Peyer's patch (tissue), 4 donors: Measurements from ENCODE around the gene SDF4. TPM values are rescaled to one million over a fixed set of nuclear protein-coding genes. Genes with fewer than 3 reads are reported as not detected.

Experiments used
- DNase-seq, 3 donors: peaks; one replicate each; pipeline ENCODE4 v3.0.0-alpha.2; 2017 to 2019
- H3K27ac ChIP-seq, 4 donors: fragments of 200-600 bp; sonication (generic); one replicate each; pipeline ENCODE4 v1.5.1; 2016 to 2019
- H3K27me3 ChIP-seq, 2 donors: fragments of 200-600 bp; sonication (generic); one replicate each; pipeline ENCODE4 v1.5.1; 2019
- H3K36me3 ChIP-seq, 3 donors: fragments of 200-600 bp; sonication (generic); one replicate each; pipeline ENCODE4 v1.5.1; 2016 to 2019
- H3K4me1 ChIP-seq, 4 donors: fragments of 200-600 bp; sonication (generic); one replicate each; pipeline ENCODE4 v1.5.1; 2016 to 2019
- H3K4me3 ChIP-seq, 4 donors: fragments of 200-600 bp; sonication (generic); 1 replicate in 3 of 4; 2 replicates in 1 of 4; pipeline ENCODE4 v1.5.1; 2016 to 2019; ENCODE audit warnings: mild to moderate bottlenecking in 1 of 4
- H3K9me3 ChIP-seq, 4 donors: fragments of 200-600 bp; sonication (generic); one replicate each; pipeline ENCODE4 v1.5.1; 2016 to 2019; ENCODE audit warnings: mild to moderate bottlenecking in 1 of 4
- POLR2A ChIP-seq, 2 donors: fragments of 450-650 bp; IDR thresholded peaks; one replicate each; pipeline ENCODE4 v1.5.1; 2017; ENCODE audit warnings: antibody characterized with exemption in 2 of 2, mild to moderate bottlenecking in 2 of 2, moderate library complexity in 2 of 2
- total RNA-seq, 4 donors: library from RNA; depleted of rRNA; stranded (reverse); fragments of >200 nt; gene quantifications; one replicate each; pipeline ENCODE4 v1.1.0, GENCODE V29; 2016
- TF ChIP-seq, protein P1 (sequence below), 6 experiments: fragments of 450-650 bp in 4 of 6; fragments of 200-600 bp in 2 of 6; sonication (generic) in 1 of 6; IDR thresholded peaks; one replicate each; pipeline ENCODE4 v1.5.1; 2017 to 2019; ENCODE audit warnings: antibody characterized with exemption in 6 of 6, mild to moderate bottlenecking in 3 of 6, moderate library complexity in 1 of 6

The SDF4 gene
- total RNA-seq, 4 donors from 2014 or later = 88.3 to 280 (median 177) TPM

DNA sequence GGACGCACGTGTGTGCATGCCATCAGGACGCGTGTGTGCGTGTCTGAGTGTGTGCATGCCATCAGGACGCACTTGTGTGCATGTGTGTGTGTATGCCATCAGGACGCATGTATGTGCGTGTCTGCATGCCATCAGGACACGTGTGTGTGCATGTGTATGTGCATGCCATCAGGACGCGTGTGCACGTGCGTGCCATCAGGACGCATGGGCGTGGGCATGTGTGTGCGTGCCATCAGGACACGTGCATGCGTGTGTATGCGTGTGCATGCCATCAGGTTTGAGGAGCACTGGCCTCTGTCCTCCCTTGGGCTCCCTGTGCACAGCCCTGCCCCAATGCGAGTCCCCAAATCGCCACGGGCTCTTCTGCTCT, 27.3 kb upstream of the SDF4 start:
- Histone ChIP-seq H3K9me3 (no peaks in the 10 kb centered on the region), H3K4me3 (no peak overlapping the region), H3K4me1 (no peaks in the 10 kb centered on the region), H3K27ac (no peak overlapping the region), H3K36me3 (peaks cover 0 to 82% (median 0%) of the 10 kb centered on the region in 3 donors), H3K27me3 (no peaks in the 10 kb centered on the region)
- no peak for TF ChIP-seq POLR2A (IDR thresholded peaks at IDR 0.05)
- TF ChIP-seq, protein P1, sequence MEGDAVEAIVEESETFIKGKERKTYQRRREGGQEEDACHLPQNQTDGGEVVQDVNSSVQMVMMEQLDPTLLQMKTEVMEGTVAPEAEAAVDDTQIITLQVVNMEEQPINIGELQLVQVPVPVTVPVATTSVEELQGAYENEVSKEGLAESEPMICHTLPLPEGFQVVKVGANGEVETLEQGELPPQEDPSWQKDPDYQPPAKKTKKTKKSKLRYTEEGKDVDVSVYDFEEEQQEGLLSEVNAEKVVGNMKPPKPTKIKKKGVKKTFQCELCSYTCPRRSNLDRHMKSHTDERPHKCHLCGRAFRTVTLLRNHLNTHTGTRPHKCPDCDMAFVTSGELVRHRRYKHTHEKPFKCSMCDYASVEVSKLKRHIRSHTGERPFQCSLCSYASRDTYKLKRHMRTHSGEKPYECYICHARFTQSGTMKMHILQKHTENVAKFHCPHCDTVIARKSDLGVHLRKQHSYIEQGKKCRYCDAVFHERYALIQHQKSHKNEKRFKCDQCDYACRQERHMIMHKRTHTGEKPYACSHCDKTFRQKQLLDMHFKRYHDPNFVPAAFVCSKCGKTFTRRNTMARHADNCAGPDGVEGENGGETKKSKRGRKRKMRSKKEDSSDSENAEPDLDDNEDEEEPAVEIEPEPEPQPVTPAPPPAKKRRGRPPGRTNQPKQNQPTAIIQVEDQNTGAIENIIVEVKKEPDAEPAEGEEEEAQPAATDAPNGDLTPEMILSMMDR (IDR thresholded peaks at IDR 0.05) = no peak
- no peak for DNase-seq

DNA sequence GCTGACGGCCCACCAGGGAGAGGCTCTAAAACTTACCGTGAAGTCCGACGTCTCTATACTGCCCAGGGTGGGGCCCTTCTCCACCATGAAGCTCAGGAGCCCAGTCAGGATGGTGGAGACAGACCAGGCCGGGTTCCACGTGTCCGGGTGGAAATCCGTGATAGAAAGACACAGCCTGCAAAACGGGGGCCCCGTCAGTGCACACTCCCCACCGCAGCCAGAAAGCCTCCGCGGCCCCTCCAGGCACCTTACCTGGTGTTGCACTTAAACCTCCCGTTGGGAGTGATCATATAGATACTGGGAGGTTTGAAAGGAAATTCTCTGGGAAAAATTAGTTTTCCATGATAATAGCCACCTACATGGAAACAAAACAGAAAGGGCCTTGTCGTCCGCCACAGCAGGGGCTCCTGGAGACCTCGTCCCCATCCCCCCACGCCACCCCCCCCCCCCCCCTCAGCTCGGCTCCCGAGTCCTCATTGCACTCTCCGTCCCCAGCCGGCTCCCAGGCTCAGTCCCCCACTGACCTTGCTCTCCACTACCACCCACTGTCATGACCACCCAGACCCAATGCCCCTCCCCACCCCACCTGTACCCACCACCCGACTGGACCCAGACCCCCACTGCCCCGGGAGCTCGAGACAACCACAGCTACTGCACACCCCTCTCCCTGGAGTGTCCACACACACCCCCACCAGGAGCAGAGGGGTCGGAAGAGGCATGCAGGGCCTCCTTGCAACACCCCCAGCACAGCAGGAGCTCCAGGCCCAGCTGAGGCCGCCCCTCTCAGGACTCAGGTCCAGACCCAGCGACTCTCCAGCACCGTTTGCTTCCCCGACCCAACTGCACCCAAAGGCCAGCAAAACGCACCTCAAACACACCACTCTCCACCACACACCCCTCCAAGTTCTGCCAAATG, 25.4 kb upstream of the SDF4 start:
- TF ChIP-seq POLR2A (IDR thresholded peaks at IDR 0.05) = no peak
- TF ChIP-seq, protein P1 (IDR thresholded peaks at IDR 0.05) = no peak
- Histone ChIP-seq H3K27me3 (no peaks in the 10 kb centered on the region), H3K4me1 (no peaks in the 10 kb centered on the region), H3K36me3 (peaks cover 0 to 78% (median 0%) of the 10 kb centered on the region in 3 donors), H3K9me3 (no peaks in the 10 kb centered on the region), H3K27ac (no peak overlapping the region), H3K4me3 (no peak overlapping the region)
- DNase-seq = no peak

DNA sequence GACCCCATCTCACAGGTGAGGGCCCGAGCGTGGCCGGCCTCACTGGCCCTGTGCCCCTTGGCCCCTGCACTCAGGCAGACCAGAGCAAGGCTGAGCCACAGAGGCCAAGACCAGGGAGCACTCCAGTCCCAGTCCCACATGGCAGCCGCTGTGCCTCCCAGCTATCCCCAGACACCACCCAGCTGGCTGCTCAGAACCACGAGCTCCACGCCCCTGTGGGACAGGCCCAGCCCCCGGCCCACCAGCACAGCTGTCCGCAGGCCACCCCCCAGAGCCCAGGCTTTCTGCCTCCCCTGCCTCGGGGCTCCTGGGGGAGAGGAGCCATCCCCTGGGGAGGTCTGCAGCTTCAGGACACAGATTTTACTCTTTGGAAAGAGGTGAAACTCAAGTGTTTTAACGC, 23.8 kb upstream of the SDF4 start:
- DNase-seq = no peak

DNA sequence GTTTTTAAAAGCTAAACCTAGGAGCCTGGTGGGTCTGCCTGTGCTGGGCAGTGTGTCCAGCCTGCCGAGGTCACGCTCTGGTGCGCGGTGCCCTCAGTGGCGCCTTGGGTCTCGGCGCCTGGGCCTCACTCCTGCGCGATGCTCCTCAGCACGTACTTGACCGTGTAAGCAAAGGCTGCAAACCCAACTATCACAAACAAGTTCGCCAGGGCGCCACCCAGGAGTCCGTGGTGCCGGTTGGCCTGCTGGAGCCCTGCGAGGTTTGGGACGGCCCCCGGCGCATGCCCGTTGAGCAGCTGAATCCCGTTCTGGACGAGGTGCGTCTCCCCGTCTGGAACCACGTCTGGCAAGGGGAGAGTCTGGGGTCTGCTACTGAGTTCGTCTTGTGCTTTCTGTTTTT, 23.3 kb upstream of the SDF4 start:
- Histone ChIP-seq H3K4me1 (peaks cover 0 to 11% (median 5%) of the 10 kb centered on the region in 4 donors), H3K27ac (no peak overlapping the region), H3K27me3 (no peaks in the 10 kb centered on the region), H3K9me3 (no peaks in the 10 kb centered on the region), H3K36me3 (peaks cover 0 to 64% (median 0%) of the 10 kb centered on the region in 3 donors), H3K4me3 (no peak overlapping the region)
- TF ChIP-seq, protein P1 (IDR thresholded peaks at IDR 0.05) = no peak
- TF ChIP-seq POLR2A (IDR thresholded peaks at IDR 0.05) = no peak
- DNase-seq = no peak

More for the DNA sequence above, 23.8 kb upstream of the SDF4 start:
- H3K9me3 ChIP-seq = no peaks in the 10 kb centered on the region
- peaks cover 0 to 7% (median 3%) of the 10 kb centered on the region in 4 donors for H3K4me1 ChIP-seq
- no peak overlapping the region for H3K27ac ChIP-seq
- no peak for TF ChIP-seq POLR2A (IDR thresholded peaks at IDR 0.05)
- TF ChIP-seq, protein P1 (IDR thresholded peaks at IDR 0.05) = no peak
- no peak overlapping the region for H3K4me3 ChIP-seq
- peaks cover 0 to 69% (median 0%) of the 10 kb centered on the region in 3 donors for H3K36me3 ChIP-seq
- no peaks in the 10 kb centered on the region for H3K27me3 ChIP-seq

DNA sequence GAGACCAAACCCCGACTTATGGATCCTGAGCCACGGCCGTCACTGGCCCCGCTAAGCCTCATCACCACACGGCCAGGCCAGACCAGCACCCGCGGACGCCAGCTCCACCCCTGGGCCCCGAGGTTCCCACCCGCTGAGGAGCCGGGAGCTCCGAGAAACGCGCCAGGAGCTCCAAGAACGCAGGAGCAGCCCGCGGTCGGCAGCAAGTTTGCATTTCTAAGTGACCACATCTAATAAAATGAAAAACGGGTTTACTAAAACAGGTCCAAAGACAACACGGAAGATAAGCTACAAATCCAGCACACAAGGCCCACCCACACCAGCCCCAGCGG, 22.8 kb upstream of the SDF4 start:
- H3K27ac ChIP-seq = no peak overlapping the region
- peaks cover 0 to 59% (median 0%) of the 10 kb centered on the region in 3 donors for H3K36me3 ChIP-seq
- no peak for TF ChIP-seq POLR2A (IDR thresholded peaks at IDR 0.05)
- TF ChIP-seq, protein P1 (IDR thresholded peaks at IDR 0.05) = no peak
- H3K4me1 ChIP-seq = peaks cover 0 to 11% (median 5%) of the 10 kb centered on the region in 4 donors
- no peak for DNase-seq
- H3K9me3 ChIP-seq = no peaks in the 10 kb centered on the region
- no peak overlapping the region for H3K4me3 ChIP-seq
- H3K27me3 ChIP-seq = no peaks in the 10 kb centered on the region
